Limb (tissue), 2 donors: ENCODE measurements around the gene SLC12A7.
A peak's percentile ranks its signal among the peaks of the same experiment; 100 is the strongest.
"Not testable (repeated sequence)": the region's sequence is repeated elsewhere in the genome, so short reads cannot be mapped to it uniquely, and the experiment has no call there.

Source experiments
- DNase-seq, 2 donors: peaks; one replicate each; pipeline ENCODE4 v3.0.0-alpha.2; 2016; ENCODE audit errors: extremely low spot score in 2 of 2

The SLC12A7 gene

GRCh38 chr5:1111727-1112289 is at the start of gene SLC12A7:
TSS of gene SLC12A7 (minus strand) at chr5:1112063. CDS start at chr5:1111991, 72 bp downstream.
- DNase-seq: peak in 1 of 2 donors; percentile 77

GRCh38 chr5:1161108-1161832 is 49.4 kb upstream of the SLC12A7 start:
- DNase-seq: no peak

- no peak for DNase-seq
These were observed 48.0 kb upstream of the SLC12A7 start for GRCh38 chr5:1159774-1160406.

- no peak for DNase-seq
These were observed 47.4 kb upstream of the SLC12A7 start for GRCh38 chr5:1159341-1159675.

- DNase-seq: no peak
These were observed 46.9 kb upstream of the SLC12A7 start for GRCh38 chr5:1158647-1159340.

GRCh38 chr5:1157461-1157986 is 45.7 kb upstream of the SLC12A7 start:
- not testable (repeated sequence) for DNase-seq

- DNase-seq: no peak
These were observed 45.0 kb upstream of the SLC12A7 start for GRCh38 chr5:1156754-1157460.

GRCh38 chr5:1156033-1156753 is 44.3 kb upstream of the SLC12A7 start:
- DNase-seq: no peak

- no peak for DNase-seq
These were observed 43.5 kb upstream of the SLC12A7 start for GRCh38 chr5:1155191-1156032.

GRCh38 chr5:1153428-1153827 is 41.6 kb upstream of the SLC12A7 start:
- no peak for DNase-seq

- DNase-seq: no peak
These were observed 41.0 kb upstream of the SLC12A7 start for GRCh38 chr5:1152771-1153282.

- no peak for DNase-seq
These were observed 40.3 kb upstream of the SLC12A7 start for GRCh38 chr5:1152156-1152555.

GRCh38 chr5:1151316-1151715 is 39.5 kb upstream of the SLC12A7 start:
- DNase-seq: no peak

GRCh38 chr5:1150866-1151265 is 39.0 kb upstream of the SLC12A7 start:
- DNase-seq: no peak

GRCh38 chr5:1144638-1145396 is 33.0 kb upstream of the SLC12A7 start:
- DNase-seq: no peak

GRCh38 chr5:1144089-1144488 is 32.2 kb upstream of the SLC12A7 start:
- no peak for DNase-seq

- no peak for DNase-seq
These were observed 31.7 kb upstream of the SLC12A7 start for GRCh38 chr5:1143670-1143951.

- no peak for DNase-seq
These were observed 31.2 kb upstream of the SLC12A7 start for GRCh38 chr5:1142886-1143669.
